Muscle of arm (tissue), 12 donors: ENCODE measurements around the gene HBS1L. TPM values are rescaled to one million over a fixed set of nuclear protein-coding genes. Genes with fewer than 3 reads are reported as not detected.

Experiments
- DNase-seq: peaks from one replicate; pipeline ENCODE4 v3.0.0-alpha.2; 2013
- polyA plus RNA-seq, 12 donors: library from polyadenylated mRNA; unstranded; fragments of 120-200 nt; gene quantifications; one replicate each; pipeline ENCODE4 v1.2.1, GENCODE V29; 2013; ENCODE audit not compliant: insufficient read length in 12 of 12

The HBS1L gene
- polyA plus RNA-seq, 12 donors, result 36.3 to 56.5 (median 52.0) TPM; not detected in 1

DNA sequence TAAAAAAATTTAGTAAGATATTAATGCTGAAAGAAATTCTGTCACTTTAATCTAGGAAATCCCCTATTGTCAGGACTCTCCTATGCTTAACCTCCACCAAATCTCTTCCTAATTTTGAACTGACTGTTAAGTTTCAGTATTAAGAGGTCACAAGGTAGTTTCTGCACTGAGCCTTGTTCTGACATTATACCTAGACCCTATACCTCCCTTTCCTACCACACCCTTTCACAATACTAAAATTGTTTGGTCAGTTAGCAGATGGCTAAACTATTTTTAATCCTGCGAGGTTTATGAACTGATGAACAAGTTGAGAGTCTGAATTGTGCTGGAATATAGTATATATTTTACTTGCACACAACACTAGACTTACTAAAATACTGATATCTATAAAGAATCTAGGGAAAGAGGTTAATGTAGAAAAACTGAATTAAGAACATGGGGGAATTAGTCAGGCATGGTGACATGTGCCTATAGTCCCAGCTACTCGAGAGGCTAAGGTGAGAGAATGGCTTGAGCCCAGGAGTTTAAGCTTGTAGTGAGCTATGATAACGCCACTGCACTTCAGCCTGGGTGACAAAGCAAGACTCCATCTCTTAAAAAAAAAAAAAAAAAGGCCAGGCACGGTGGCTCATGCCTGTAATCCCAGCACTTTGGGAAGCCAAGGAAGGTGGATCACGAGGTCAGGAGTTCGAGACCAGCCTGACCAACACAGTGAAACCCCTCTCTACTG, 51.5 kb downstream of the HBS1L start:
- no peak for DNase-seq

GRCh38 chr6:135002229-135002844, 52.3 kb downstream of the HBS1L start:
- DNase-seq, result peak; percentile 3

DNA sequence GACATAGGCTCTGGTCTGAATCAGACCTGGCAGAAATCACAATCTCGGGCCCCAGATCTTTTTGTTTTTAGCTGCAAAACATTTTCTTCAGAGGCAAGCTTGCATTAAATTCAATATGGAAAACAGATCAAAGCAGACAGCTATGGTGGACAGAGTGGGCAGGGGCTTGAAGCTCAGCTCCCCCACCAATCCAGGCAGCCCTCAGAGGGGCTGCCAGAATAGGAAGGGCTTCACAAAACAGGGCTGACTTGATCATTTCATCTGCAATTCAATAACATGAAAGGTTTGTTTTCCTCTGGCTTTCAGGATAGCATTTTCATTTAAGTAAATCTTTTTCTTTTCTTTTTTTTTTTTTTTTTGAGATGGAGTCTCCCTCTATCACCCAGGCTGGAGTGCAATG, 55.5 kb downstream of the HBS1L start:
- no peak for DNase-seq

- no peak for DNase-seq
Observed at GRCh38 chr6:134997133-134997995, 57.3 kb downstream of the HBS1L start.

GRCh38 chr6:134995536-134995935, 59.1 kb downstream of the HBS1L start:
- no peak for DNase-seq

DNA sequence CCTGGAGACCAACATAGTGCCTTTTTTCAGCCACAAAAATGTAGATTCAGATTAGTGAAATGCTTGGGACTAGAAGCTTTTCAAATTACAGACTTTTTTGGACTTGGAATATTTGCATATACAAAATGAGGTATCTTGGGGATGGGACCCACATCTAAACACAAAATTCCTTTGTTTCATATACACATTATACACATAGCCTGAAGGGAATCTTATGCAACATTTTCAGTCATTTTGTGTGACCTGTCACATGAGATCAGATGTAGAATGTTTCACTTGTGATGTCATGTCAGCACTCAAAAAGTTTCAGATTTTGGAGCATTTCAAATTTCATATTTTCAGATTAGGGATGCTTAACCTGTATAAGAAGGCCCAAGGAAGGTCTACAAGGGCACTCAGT, 60.2 kb downstream of the HBS1L start:
- no peak for DNase-seq

GRCh38 chr6:134992155-134992554, 62.5 kb downstream of the HBS1L start:
- DNase-seq, result no peak

DNA sequence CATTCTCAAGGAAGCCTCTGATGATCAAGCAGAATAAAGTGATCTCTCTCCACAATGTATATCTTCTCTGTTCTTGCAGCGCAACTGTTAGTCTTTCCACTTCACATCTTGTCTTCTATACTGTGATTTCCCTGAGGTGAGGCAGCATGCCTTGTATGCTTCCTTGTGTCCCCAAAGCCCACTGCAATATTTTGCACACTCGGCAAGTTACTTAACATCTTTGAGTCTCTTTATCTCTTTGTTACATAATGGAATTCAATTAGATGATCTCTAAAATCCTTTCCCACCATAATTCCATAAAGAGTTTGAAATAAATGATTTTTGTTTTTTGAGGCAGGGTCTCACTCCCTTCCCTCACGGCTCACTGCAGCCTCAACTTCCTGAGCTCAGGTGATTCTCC, 64.4 kb downstream of the HBS1L start:
- no peak for DNase-seq

GRCh38 chr6:134984821-134985220, 69.8 kb downstream of the HBS1L start:
- no peak for DNase-seq

GRCh38 chr6:134983823-134984222, 70.8 kb downstream of the HBS1L start:
- no peak for DNase-seq

DNA sequence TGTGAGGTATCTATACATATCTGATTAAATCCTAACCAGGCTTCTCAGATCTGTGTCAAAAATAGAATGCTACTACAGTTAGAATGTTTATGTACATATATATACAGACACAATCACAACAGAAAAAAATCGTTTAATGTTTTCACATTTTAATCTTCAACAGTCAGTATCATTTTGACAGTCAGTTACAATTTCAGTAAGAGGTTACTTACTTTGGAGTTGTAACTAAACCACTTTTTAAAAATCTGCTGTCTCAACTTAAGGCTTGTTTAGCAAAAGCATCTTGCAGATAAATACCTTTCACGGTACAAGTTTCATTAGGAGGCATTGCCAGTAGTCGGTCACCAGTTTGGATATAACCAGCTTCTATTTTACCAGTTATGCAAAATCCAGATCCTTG, 72.5 kb downstream of the HBS1L start:
- no peak for DNase-seq

- DNase-seq, result no peak
Observed at GRCh38 chr6:134980846-134981245, 73.8 kb downstream of the HBS1L start.

GRCh38 chr6:134979142-134979541, 75.5 kb downstream of the HBS1L start:
- DNase-seq, result no peak

GRCh38 chr6:134974370-134974769, 80.3 kb downstream of the HBS1L start:
- no peak for DNase-seq

DNA sequence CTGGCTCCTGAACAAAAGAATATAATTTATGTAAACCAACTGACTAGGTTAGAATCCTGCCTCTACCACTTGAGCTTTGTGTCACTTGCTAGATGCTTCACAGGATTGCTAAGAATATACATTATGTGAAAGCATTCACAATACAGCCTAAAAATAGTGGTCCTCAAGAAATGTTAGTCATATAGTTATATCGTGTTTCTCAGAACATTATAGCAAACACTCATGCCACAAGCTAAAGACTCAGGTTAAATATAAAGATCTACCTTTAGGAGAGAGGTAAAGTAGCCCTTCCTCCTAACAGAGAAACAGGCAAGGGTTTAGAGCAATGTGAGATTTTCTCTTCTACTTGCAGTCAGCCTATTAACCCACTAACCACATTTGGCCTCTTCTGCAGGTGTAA, 86.9 kb downstream of the HBS1L start:
- no peak for DNase-seq

- no peak for DNase-seq
Observed at GRCh38 chr6:134964451-134965203, 90.0 kb downstream of the HBS1L start.

- DNase-seq, result no peak
Observed at GRCh38 chr6:134962421-134962820, 92.2 kb downstream of the HBS1L start.

DNA sequence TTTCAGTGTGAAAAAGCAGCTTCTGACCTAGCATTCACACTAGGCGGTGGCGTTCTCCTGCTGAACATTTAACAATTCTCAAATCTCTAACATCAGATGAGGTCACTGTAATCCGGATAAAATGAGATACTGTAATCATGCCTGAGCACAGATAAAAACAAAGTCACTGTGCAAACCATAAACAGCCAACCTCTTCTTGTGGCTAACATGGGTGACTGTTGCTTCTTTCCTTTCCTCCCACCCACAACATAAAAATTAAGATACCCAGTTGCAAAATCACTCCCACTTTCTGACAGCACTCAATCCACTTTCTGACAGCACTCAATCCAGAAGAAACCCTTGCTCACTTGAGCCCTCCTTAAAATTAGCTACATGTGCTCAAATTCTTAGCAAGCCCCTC, 93.3 kb downstream of the HBS1L start:
- DNase-seq, result no peak

GRCh38 chr6:134959603-134960002, 95.0 kb downstream of the HBS1L start:
- no peak for DNase-seq

- no peak for DNase-seq
Observed at GRCh38 chr6:134956676-134957075, 97.9 kb downstream of the HBS1L start.

- DNase-seq, result no peak
Observed at GRCh38 chr6:134956032-134956431, 98.6 kb downstream of the HBS1L start.
